Fibroblast of villous mesenchyme (primary cell): Measurements from ENCODE around the gene VASN. TPM values are rescaled to one million over a fixed set of nuclear protein-coding genes. Genes with fewer than 3 reads are reported as not detected.

ENCODE experiments used
- DNase-seq: peaks from one replicate; pipeline ENCODE4 v3.0.0-alpha.2; 2010; ENCODE audit warnings: low read depth
- H3K4me3 ChIP-seq: 2 replicates; pipeline ENCODE4 v1.5.1; 2011; ENCODE audit warnings: low read depth, mild to moderate bottlenecking, low read length
- CTCF ChIP-seq: IDR thresholded peaks from 2 replicates; pipeline ENCODE4 v1.5.1; 2012; ENCODE audit warnings: low read depth, mild to moderate bottlenecking, low read length; ENCODE audit not compliant: insufficient read depth
- total RNA-seq: library from RNA; depleted of rRNA; stranded (reverse); fragments of >200 nt; gene quantifications from 2 replicates; pipeline ENCODE4 v1.2.3, GENCODE V29; 2012

Gene VASN
- total RNA-seq, 1 donor: 133 TPM

GRCh38 chr16:4373909-4374742 lies 2.5 kb downstream of the VASN start:
- H3K4me3 ChIP-seq: peak overlapping the region; percentile 79
- no peak for TF ChIP-seq CTCF
- DNase-seq: peak; percentile 97

GRCh38 chr16:4375717-4376116 lies 4.1 kb downstream of the VASN start:
- DNase-seq: no peak
- H3K4me3 ChIP-seq: peak overlapping the region; percentile 24
- TF ChIP-seq CTCF: no peak

- DNase-seq: peak; percentile 89
- no peak for TF ChIP-seq CTCF
- peak overlapping the region; percentile 24 for H3K4me3 ChIP-seq
Observed at GRCh38 chr16:4376126-4376892, 4.7 kb downstream of the VASN start.

- DNase-seq: no peak
- peak overlapping the region; percentile 24 for H3K4me3 ChIP-seq
- no peak for TF ChIP-seq CTCF
Observed at GRCh38 chr16:4376893-4377572, 5.4 kb downstream of the VASN start.

- TF ChIP-seq CTCF: peak; percentile 12
- H3K4me3 ChIP-seq: no peak overlapping the region
- no peak for DNase-seq
Observed at GRCh38 chr16:4377573-4378154, 6.0 kb downstream of the VASN start.

GRCh38 chr16:4378161-4378666 lies 6.6 kb downstream of the VASN start:
- peak; percentile 71 for DNase-seq
- H3K4me3 ChIP-seq: no peak overlapping the region
- TF ChIP-seq CTCF: peak; percentile 1
